HCT116 (cell line): ENCODE results near the gene CALN1. TPM values are rescaled to one million over a fixed set of nuclear protein-coding genes. Genes with fewer than 3 reads are reported as not detected.

Experiments
- ATAC-seq: fragments of 200-7000 bp; cut with Tn5 transposase; 2 replicates; pipeline ENCODE4 v1.9.1; 2020; ENCODE audit warnings: mild to moderate bottlenecking, moderate library complexity
- BruUV-seq: library from RNA; stranded (reverse); fragments of 400-500 nt; replicated peaks from 2 replicates; lab custom pipeline; 2021; lab: Mats Ljungman, UMichigan
- CTCF ChIA-PET: fragments of 300-600 bp; sonication (Branson Sonifier 250); formaldehyde crosslinking; loops from one replicate; lab custom pipeline; 2021; ENCODE audit warnings: antibody characterized with exemption; lab: Charles Lee
- POLR2A ChIA-PET: fragments of 300-600, 350-600 bp; sonication (Branson Sonifier 250); formaldehyde crosslinking; loops from one replicate; lab custom pipeline; 2021; ENCODE audit warnings: antibody characterized with exemption; lab: Charles Lee
- RAD21 ChIA-PET, 2 experiments: fragments of 300-600 bp; sonication (Branson Sonifier 250); formaldehyde crosslinking; loops; one replicate each; lab custom pipeline; 2023; ENCODE audit warnings: low total read pairs in 2 of 2; ENCODE audit not compliant: uncharacterized antibody in 2 of 2, unreplicated experiment in 2 of 2, low non-redundant PET in 1 of 2; lab: Charles Lee
- DNase-seq: peaks from one replicate; pipeline ENCODE4 v3.0.0-alpha.2; 2010; ENCODE audit warnings: low read depth, low spot score
- H2AFZ ChIP-seq: fragments of 200-600 bp; shearing (Covaris generic), sonication (generic); 2 replicates; pipeline ENCODE4 v1.6.1; 2017; ENCODE audit warnings: low read depth, mixed run types, mixed read lengths, antibody characterized with exemption, low read length; ENCODE audit not compliant: poor library complexity, severe bottlenecking
- H3K27ac ChIP-seq: 2 replicates; pipeline ENCODE4 v1.5.1; 2012; ENCODE audit warnings: low read depth, low read length
- H3K27me3 ChIP-seq: fragments of 200-600 bp; sonication (generic); 2 replicates; pipeline ENCODE4 v1.6.1; 2016; ENCODE audit warnings: mixed run types, low read length, mixed read lengths; ENCODE audit not compliant: insufficient read depth
- H3K36me3 ChIP-seq, 2 experiments: fragments of 200-500 bp in 1 of 2; fragments of 200-600 bp in 1 of 2; sonication (Bioruptor generic) in 1 of 2; sonication (generic) in 1 of 2; 2 replicates each; pipeline versions ENCODE4 v1.5.1 to v1.6.1; 2014 to 2016; ENCODE audit warnings: low read length in 2 of 2, inconsistent platforms in 1 of 2, mixed read lengths in 1 of 2, mixed run types in 1 of 2; ENCODE audit not compliant: insufficient read depth in 2 of 2, control insufficient read depth in 1 of 2
- H3K4me1 ChIP-seq, 2 experiments: fragments of 200-600 bp in 1 of 2; sonication (generic) in 1 of 2; 2 replicates each; pipeline versions ENCODE4 v1.5.1 to v1.6.1; 2012 to 2017; ENCODE audit warnings: low read length in 2 of 2, inconsistent platforms in 1 of 2, mild to moderate bottlenecking in 1 of 2, mixed read lengths in 1 of 2, mixed run types in 1 of 2, moderate library complexity in 1 of 2; ENCODE audit not compliant: insufficient read depth in 2 of 2, control insufficient read depth in 1 of 2
- H3K4me2 ChIP-seq: fragments of 200-600 bp; sonication (generic); 2 replicates; pipeline ENCODE4 v1.6.1; 2017; ENCODE audit warnings: mixed run types, low read length, mixed read lengths
- H3K4me3 ChIP-seq, 2 experiments: fragments of 200-600 bp in 1 of 2; sonication (generic) in 1 of 2; replicated peaks in 1 of 2; 2 replicates each; pipeline ENCODE4 v1.5.1; 2011 to 2016; ENCODE audit warnings: low read length in 2 of 2, control low read depth in 1 of 2, low read depth in 1 of 2, mild to moderate bottlenecking in 1 of 2, mixed read lengths in 1 of 2, mixed run types in 1 of 2
- H3K79me2 ChIP-seq: fragments of 200-600 bp; sonication (generic); 2 replicates; pipeline ENCODE4 v1.6.1; 2017; ENCODE audit warnings: mild to moderate bottlenecking, mixed run types, low read length, moderate library complexity, mixed read lengths; ENCODE audit not compliant: insufficient read depth
- H3K9ac ChIP-seq: fragments of 200-600 bp; sonication (generic); 2 replicates; pipeline ENCODE4 v1.6.1; 2016; ENCODE audit warnings: low read length, mixed read lengths
- H3K9me2 ChIP-seq: fragments of 200-600 bp; sonication (generic), shearing (Covaris generic); 2 replicates; pipeline ENCODE4 v1.6.1; 2017; ENCODE audit warnings: mixed run types, mild to moderate bottlenecking, moderate library complexity; ENCODE audit not compliant: insufficient read depth
- H3K9me3 ChIP-seq, 2 experiments: fragments of 200-500 bp in 1 of 2; fragments of 200-600 bp in 1 of 2; sonication (Bioruptor generic) in 1 of 2; sonication (generic) in 1 of 2; 2 replicates each; pipeline ENCODE4 v1.6.1; 2014 to 2017; ENCODE audit warnings: low read length in 2 of 2, mixed read lengths in 2 of 2, inconsistent platforms in 1 of 2, low read depth in 1 of 2, mild to moderate bottlenecking in 1 of 2, mixed run types in 1 of 2, moderate library complexity in 1 of 2; ENCODE audit not compliant: control insufficient read depth in 1 of 2, insufficient read depth in 1 of 2
- H4K20me1 ChIP-seq: fragments of 200-600 bp; sonication (generic), shearing (Covaris generic); 2 replicates; pipeline ENCODE4 v1.6.1; 2017; ENCODE audit warnings: mixed run types, mild to moderate bottlenecking, moderate library complexity; ENCODE audit not compliant: insufficient read depth
- CEBPB ChIP-seq: IDR thresholded peaks from 2 replicates; pipeline ENCODE4 v1.6.1; 2012; ENCODE audit warnings: low read depth
- CTCF ChIP-seq, 3 experiments: fragments of 200-600 bp in 1 of 3; sonication (generic) in 1 of 3; IDR thresholded peaks in 2 of 3; conservative IDR thresholded peaks in 1 of 3; 2 replicates each; pipeline ENCODE4 v1.5.1; 2012 to 2017; ENCODE audit warnings: low read depth in 2 of 3, low read length in 2 of 3, antibody characterized with exemption in 1 of 3, borderline replicate concordance in 1 of 3, control low read depth in 1 of 3, mild to moderate bottlenecking in 1 of 3, mixed read lengths in 1 of 3, mixed run types in 1 of 3, moderate library complexity in 1 of 3; ENCODE audit not compliant: insufficient read depth in 1 of 3
- EGR1 ChIP-seq: IDR thresholded peaks from 2 replicates; pipeline ENCODE4 v1.6.1; 2012; ENCODE audit warnings: low read depth
- EZH2 ChIP-seq: fragments of 200-600 bp; sonication (generic); IDR thresholded peaks from 2 replicates; pipeline ENCODE4 v1.6.1; 2017; ENCODE audit warnings: antibody characterized with exemption, mixed run types
- JUND ChIP-seq: IDR thresholded peaks from 2 replicates; pipeline ENCODE4 v1.6.1; 2012
- RAD21 ChIP-seq: IDR thresholded peaks from 2 replicates; pipeline ENCODE4 v1.6.1; 2012; ENCODE audit warnings: low read depth, mild to moderate bottlenecking
- SIN3A ChIP-seq: IDR thresholded peaks from 2 replicates; pipeline ENCODE4 v1.6.1; 2012; ENCODE audit warnings: low read depth
- SRF ChIP-seq: IDR thresholded peaks from 2 replicates; pipeline ENCODE4 v1.6.1; 2012; ENCODE audit warnings: low read depth
- YY1 ChIP-seq: IDR thresholded peaks from 2 replicates; pipeline ENCODE4 v1.6.1; 2011; ENCODE audit warnings: low read length, low read depth, moderate library complexity, mild to moderate bottlenecking; ENCODE audit not compliant: insufficient replicate concordance; ENCODE audit errors: extremely low read depth
- ZNF274 ChIP-seq: fragments of 200-500 bp; sonication (Bioruptor generic); IDR thresholded peaks from 2 replicates; pipeline ENCODE4 v1.6.1; 2014; ENCODE audit warnings: mild to moderate bottlenecking, low read depth, low read length, inconsistent platforms
- intact Hi-C: fragments of 100-400 bp; cut with micrococcal nuclease; formaldehyde crosslinking; loops from 2 replicates; pipeline ENCODE4 v1.10.0; 2022
- total RNA-seq: library from RNA; stranded (reverse); gene quantifications from one replicate; pipeline ENCODE4 v1.2.1, GENCODE V29; 2021; ENCODE audit not compliant: unreplicated experiment
- TF ChIP-seq, protein P1 (sequence below): IDR thresholded peaks from 2 replicates; pipeline ENCODE4 v1.6.1; 2012; ENCODE audit warnings: low read depth

The CALN1 gene
- total RNA-seq, 1 experiment from 2014 or later, result 0.17 TPM

- ChIA-PET POLR2A (no interaction called here), CTCF (no interaction called here)
Observed at GRCh38 chr7:72087926-72088325, 324.2 kb downstream of the CALN1 start.

More at GRCh38 chr7:72087926-72088325, 324.2 kb downstream of the CALN1 start:
- Histone ChIP-seq H3K36me3 (no peaks in the 10 kb centered on the region), H2AFZ (no peak overlapping the region), H3K9me3 (0 out of 4 replicates have a peak, but pooled peaks cover 0 to 6% of the 10 kb centered on the region in 2 experiments), H3K9ac (no peak overlapping the region), H4K20me1 (no peaks in the 10 kb centered on the region), H3K27me3 (no peaks in the 10 kb centered on the region), H3K27ac (no peak overlapping the region), H3K4me2 (no peak overlapping the region), H3K4me1 (no peaks in the 10 kb centered on the region), H3K9me2 (no peaks in the 10 kb centered on the region), H3K4me3 (no peak overlapping the region), H3K79me2 (no peaks in the 10 kb centered on the region)
- ATAC-seq (no peak), DNase-seq (no peak)
- no peak for TF ChIP-seq RAD21
- TF ChIP-seq SRF, result no peak
- TF ChIP-seq, protein P1, sequence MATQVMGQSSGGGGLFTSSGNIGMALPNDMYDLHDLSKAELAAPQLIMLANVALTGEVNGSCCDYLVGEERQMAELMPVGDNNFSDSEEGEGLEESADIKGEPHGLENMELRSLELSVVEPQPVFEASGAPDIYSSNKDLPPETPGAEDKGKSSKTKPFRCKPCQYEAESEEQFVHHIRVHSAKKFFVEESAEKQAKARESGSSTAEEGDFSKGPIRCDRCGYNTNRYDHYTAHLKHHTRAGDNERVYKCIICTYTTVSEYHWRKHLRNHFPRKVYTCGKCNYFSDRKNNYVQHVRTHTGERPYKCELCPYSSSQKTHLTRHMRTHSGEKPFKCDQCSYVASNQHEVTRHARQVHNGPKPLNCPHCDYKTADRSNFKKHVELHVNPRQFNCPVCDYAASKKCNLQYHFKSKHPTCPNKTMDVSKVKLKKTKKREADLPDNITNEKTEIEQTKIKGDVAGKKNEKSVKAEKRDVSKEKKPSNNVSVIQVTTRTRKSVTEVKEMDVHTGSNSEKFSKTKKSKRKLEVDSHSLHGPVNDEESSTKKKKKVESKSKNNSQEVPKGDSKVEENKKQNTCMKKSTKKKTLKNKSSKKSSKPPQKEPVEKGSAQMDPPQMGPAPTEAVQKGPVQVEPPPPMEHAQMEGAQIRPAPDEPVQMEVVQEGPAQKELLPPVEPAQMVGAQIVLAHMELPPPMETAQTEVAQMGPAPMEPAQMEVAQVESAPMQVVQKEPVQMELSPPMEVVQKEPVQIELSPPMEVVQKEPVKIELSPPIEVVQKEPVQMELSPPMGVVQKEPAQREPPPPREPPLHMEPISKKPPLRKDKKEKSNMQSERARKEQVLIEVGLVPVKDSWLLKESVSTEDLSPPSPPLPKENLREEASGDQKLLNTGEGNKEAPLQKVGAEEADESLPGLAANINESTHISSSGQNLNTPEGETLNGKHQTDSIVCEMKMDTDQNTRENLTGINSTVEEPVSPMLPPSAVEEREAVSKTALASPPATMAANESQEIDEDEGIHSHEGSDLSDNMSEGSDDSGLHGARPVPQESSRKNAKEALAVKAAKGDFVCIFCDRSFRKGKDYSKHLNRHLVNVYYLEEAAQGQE, result no peak
- TF ChIP-seq JUND, result no peak
- no peak for TF ChIP-seq SIN3A
- no peak for TF ChIP-seq YY1
- no peak for TF ChIP-seq CEBPB
- TF ChIP-seq EGR1, result no peak
- no peak for TF ChIP-seq ZNF274
- TF ChIP-seq CTCF (IDR thresholded peaks at IDR 0.05 in 2 of 3, conservative IDR thresholded peaks at IDR 0.05 in 1 of 3; ENCODE audit: borderline replicate concordance in 1 of 3, insufficient read depth in 1 of 3, low read depth in 2 of 3, low read length in 2 of 3), result no peak
- no peak for TF ChIP-seq EZH2
- RAD21 ChIA-PET, result no interaction called here
- intact Hi-C loops, result no loop called here
- BruUV-seq, result no TSS peak
